CD14-positive monocyte (primary cell): ENCODE measurements around the gene WNT5A. TPM values are rescaled to one million over a fixed set of nuclear protein-coding genes. Genes with fewer than 3 reads are reported as not detected.

Experiments used
- DNase-seq, 3 donors: peaks; one replicate each; pipeline ENCODE4 v3.0.0-alpha.2; 2011 to 2022
- H2AFZ ChIP-seq: 2 replicates; pipeline ENCODE4 v1.6.0; 2012; ENCODE audit warnings: mild to moderate bottlenecking, low read depth, low read length, inconsistent platforms; ENCODE audit not compliant: insufficient read depth, poor library complexity, severe bottlenecking
- H3K27ac ChIP-seq, 2 donors: 1 replicate in 1 of 2; 2 replicates in 1 of 2; pipeline ENCODE4 v1.5.1; 2012 to 2013; ENCODE audit warnings: low read length in 2 of 2, control low read depth in 1 of 2, inconsistent platforms in 1 of 2, low read depth in 1 of 2, mild to moderate bottlenecking in 1 of 2
- H3K27me3 ChIP-seq, 2 donors: one replicate each; pipeline versions ENCODE4 v1.6.0 to v1.6.1; 2011 to 2013; ENCODE audit warnings: low read length in 2 of 2; ENCODE audit not compliant: control insufficient read depth in 2 of 2, insufficient read depth in 2 of 2
- H3K36me3 ChIP-seq, 2 donors: replicated peaks in 1 of 2; 1 replicate in 1 of 2; 2 replicates in 1 of 2; pipeline versions ENCODE4 v1.5.1 to v1.6.1; 2012 to 2013; ENCODE audit warnings: low read length in 2 of 2, control low read depth in 1 of 2, inconsistent platforms in 1 of 2, mild to moderate bottlenecking in 1 of 2; ENCODE audit not compliant: insufficient read depth in 2 of 2, control insufficient read depth in 1 of 2
- H3K4me1 ChIP-seq, 2 donors: 1 replicate in 1 of 2; 2 replicates in 1 of 2; pipeline versions ENCODE4 v1.5.1 to v1.6.1; 2012 to 2013; ENCODE audit warnings: low read length in 2 of 2, control low read depth in 1 of 2, inconsistent platforms in 1 of 2, mild to moderate bottlenecking in 1 of 2, moderate library complexity in 1 of 2; ENCODE audit not compliant: insufficient read depth in 2 of 2, control insufficient read depth in 1 of 2
- H3K4me2 ChIP-seq: replicated peaks from 2 replicates; pipeline ENCODE3; 2012; ENCODE audit warnings: low read length, moderate library complexity, mild to moderate bottlenecking; ENCODE audit not compliant: poor library complexity, severe bottlenecking; ENCODE audit errors: extremely low read depth
- H3K4me3 ChIP-seq, 3 experiments: fragments of 200-600 bp in 1 of 3; sonication (generic) in 1 of 3; replicated peaks in 1 of 3; 1 replicate in 2 of 3; 2 replicates in 1 of 3; pipeline ENCODE4 v1.5.1; 2011 to 2013; ENCODE audit warnings: low read length in 3 of 3, mild to moderate bottlenecking in 3 of 3, control low read depth in 2 of 3, low read depth in 2 of 3, inconsistent platforms in 1 of 3, moderate library complexity in 1 of 3
- H3K79me2 ChIP-seq: 2 replicates; pipeline ENCODE4 v1.6.0; 2012; ENCODE audit warnings: mild to moderate bottlenecking, control low read depth, inconsistent platforms, low read length, moderate library complexity; ENCODE audit not compliant: insufficient read depth
- H3K9ac ChIP-seq: 2 replicates; pipeline ENCODE4 v1.6.0; 2017; ENCODE audit warnings: low read length, mild to moderate bottlenecking; ENCODE audit not compliant: insufficient read depth, poor library complexity, severe bottlenecking
- H3K9me3 ChIP-seq, 2 donors: replicated peaks in 1 of 2; 1 replicate in 1 of 2; 2 replicates in 1 of 2; pipeline versions ENCODE4 v1.5.1 to v1.6.1; 2012 to 2013; ENCODE audit warnings: low read length in 2 of 2, control low read depth in 1 of 2; ENCODE audit not compliant: control insufficient read depth in 1 of 2, insufficient read depth in 1 of 2
- H4K20me1 ChIP-seq: 2 replicates; pipeline ENCODE4 v1.6.0; 2012; ENCODE audit warnings: mild to moderate bottlenecking, low read length, control low read depth, moderate library complexity; ENCODE audit not compliant: insufficient read depth
- H3K27ac Mint-ChIP-seq, 7 donors: one replicate each; pipeline ENCODE4 v1.8.0; 2020; ENCODE audit warnings: mild to moderate bottlenecking in 7 of 7, mixed read lengths in 7 of 7, moderate library complexity in 6 of 7, inconsistent platforms in 2 of 7
- H3K27me3 Mint-ChIP-seq, 3 donors: one replicate each; pipeline ENCODE4 v1.8.0; 2021 to 2022; ENCODE audit warnings: low read depth in 3 of 3, mild to moderate bottlenecking in 3 of 3, mixed read lengths in 3 of 3, moderate library complexity in 3 of 3, inconsistent platforms in 1 of 3
- H3K36me3 Mint-ChIP-seq, 2 donors: one replicate each; pipeline ENCODE4 v1.8.0; 2020; ENCODE audit warnings: mixed read lengths in 2 of 2, inconsistent platforms in 1 of 2, mild to moderate bottlenecking in 1 of 2
- H3K4me1 Mint-ChIP-seq: one replicate; pipeline ENCODE4 v1.8.0; 2020; ENCODE audit warnings: mild to moderate bottlenecking, mixed read lengths
- H3K4me3 Mint-ChIP-seq, 2 donors: one replicate each; pipeline ENCODE4 v1.8.0; 2020; ENCODE audit warnings: mild to moderate bottlenecking in 2 of 2, mixed read lengths in 2 of 2, moderate library complexity in 1 of 2
- H3K9me3 Mint-ChIP-seq, 7 donors: one replicate each; pipeline ENCODE4 v1.8.0; 2020 to 2022; ENCODE audit warnings: mixed read lengths in 7 of 7, mild to moderate bottlenecking in 6 of 7, moderate library complexity in 6 of 7, inconsistent platforms in 2 of 7
- CTCF ChIP-seq: fragments of 200-600 bp; IDR thresholded peaks from one replicate; pipeline ENCODE4 v1.8.0; 2022; ENCODE audit warnings: antibody characterized with exemption, mild to moderate bottlenecking
- WGBS: methylation state at CpG from one replicate; pipeline ENCODE4 v1.1.5; 2013; ENCODE audit warnings: missing lambda C conversion rate; ENCODE audit not compliant: insufficient coverage; 5-methylcytosine and 5-hydroxymethylcytosine counted together
- intact Hi-C, 2 donors: fragments of 100-400 bp; cut with micrococcal nuclease; formaldehyde crosslinking; loops; one replicate each; pipeline versions ENCODE4 v1.15.0 to v1.15.1; 2023
- polyA plus RNA-seq, 3 donors: library from polyadenylated mRNA; depleted of rRNA in 1 of 3; unstranded in 2 of 3; stranded (reverse) in 1 of 3; fragments of 300-500 nt in 2 of 3; fragments of >200 nt in 1 of 3; fragmentation: Illumina TruSeq in 2 of 3; gene quantifications; 1 replicate in 2 of 3; 2 replicates in 1 of 3; pipeline ENCODE4 v1.2.3, GENCODE V29; 2012 to 2021

Gene WNT5A
- polyA plus RNA-seq, 3 donors: 0.01 to 0.03 TPM; not detected in 1

- Mint-ChIP-seq H3K27me3 (peaks cover 0 to 4% (median 2%) of the 10 kb centered on the region in 3 donors), H3K27ac (no peak overlapping the region), H3K9me3 (peaks cover 0 to 7% (median under 1%) of the 10 kb centered on the region in 7 donors), H3K36me3 (no peaks in the 10 kb centered on the region), H3K4me3 (no peak overlapping the region), H3K4me1 (no peaks in the 10 kb centered on the region)
- Histone ChIP-seq H4K20me1 (no peaks in the 10 kb centered on the region), H3K4me1 (no peaks in the 10 kb centered on the region), H3K9ac (no peak overlapping the region), H3K36me3 (no peaks in the 10 kb centered on the region), H3K9me3 (no peaks in the 10 kb centered on the region), H3K4me3 (no peak overlapping the region), H3K4me2 (no peak overlapping the region), H3K27me3 (no peaks in the 10 kb centered on the region), H2AFZ (no peak overlapping the region), H3K79me2 (no peaks in the 10 kb centered on the region), H3K27ac (no peak overlapping the region)
- 90% methylated on average over 2 of the region's 4 CpGs for WGBS
- intact Hi-C loops: no loop called here
- no peak for DNase-seq
- no peak for TF ChIP-seq CTCF
Observed at GRCh38 chr3:55441499-55441898, 45.6 kb downstream of the WNT5A start.

DNA sequence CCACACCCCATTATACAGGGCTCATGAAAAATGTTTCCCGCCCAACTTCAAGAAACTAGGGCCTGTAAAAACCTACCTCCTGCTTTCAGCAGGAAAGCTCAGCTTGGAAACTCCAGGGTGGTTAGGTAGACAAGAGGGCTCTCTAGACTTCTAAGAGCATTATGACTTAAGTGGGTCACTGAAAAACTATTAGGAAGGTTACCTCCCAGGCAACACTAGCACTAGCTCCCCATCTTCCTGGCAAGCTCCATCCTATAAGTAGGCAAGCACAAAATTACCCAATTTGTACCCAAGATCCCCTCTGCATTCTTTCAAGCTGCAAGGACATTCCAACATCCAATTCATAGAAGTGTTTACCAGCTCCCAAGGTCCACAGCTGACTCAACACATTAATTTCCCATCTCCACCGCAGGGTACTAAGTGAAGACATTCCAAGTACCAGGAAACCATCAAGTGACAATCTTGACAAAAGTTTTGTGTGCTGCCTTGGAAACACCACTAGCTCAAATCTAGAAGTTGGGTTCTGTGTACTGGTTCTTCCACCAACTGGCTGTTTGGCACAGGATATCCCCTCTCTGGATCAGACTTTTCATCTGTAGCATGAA is 46.9 kb downstream of the WNT5A start:
- no peaks in the 10 kb centered on the region for H3K36me3 Mint-ChIP-seq

More for the DNA sequence above, 46.9 kb downstream of the WNT5A start:
- H3K4me3 ChIP-seq: no peak overlapping the region
- no peaks in the 10 kb centered on the region for H3K4me1 ChIP-seq
- WGBS: 100% methylated on average over 1 of the region's 2 CpGs
- no peak overlapping the region for H3K4me2 ChIP-seq
- H3K9ac ChIP-seq: no peak overlapping the region
- TF ChIP-seq CTCF: no peak
- peaks cover 0 to 3% (median 0%) of the 10 kb centered on the region in 7 donors for H3K9me3 Mint-ChIP-seq
- no peaks in the 10 kb centered on the region for H4K20me1 ChIP-seq
- no peaks in the 10 kb centered on the region for H3K9me3 ChIP-seq
- no peak for DNase-seq
- intact Hi-C loops: no loop called here
- H2AFZ ChIP-seq: no peak overlapping the region
- H3K27me3 ChIP-seq: no peaks in the 10 kb centered on the region
- no peaks in the 10 kb centered on the region for H3K4me1 Mint-ChIP-seq
- no peaks in the 10 kb centered on the region for H3K79me2 ChIP-seq
- H3K36me3 ChIP-seq: no peaks in the 10 kb centered on the region
- H3K27ac Mint-ChIP-seq: no peak overlapping the region
- H3K27ac ChIP-seq: no peak overlapping the region
- H3K27me3 Mint-ChIP-seq: peaks cover 0 to 4% (median 2%) of the 10 kb centered on the region in 3 donors
- H3K4me3 Mint-ChIP-seq: no peak overlapping the region
